NCI-H2196 treated with DMSO at 0.1 percent for 48 hours (cell line): Measurements from ENCODE around the gene ATP7A.
"Not testable (repeated sequence)": the region's sequence is repeated elsewhere in the genome, so short reads cannot be mapped to it uniquely, and the experiment has no call there.

Experiments used
- DNase-seq: peaks from one replicate; lab custom pipeline; 2025; ENCODE audit not compliant: unreplicated experiment; lab: John Stamatoyannopoulos, UW

Gene ATP7A

DNA sequence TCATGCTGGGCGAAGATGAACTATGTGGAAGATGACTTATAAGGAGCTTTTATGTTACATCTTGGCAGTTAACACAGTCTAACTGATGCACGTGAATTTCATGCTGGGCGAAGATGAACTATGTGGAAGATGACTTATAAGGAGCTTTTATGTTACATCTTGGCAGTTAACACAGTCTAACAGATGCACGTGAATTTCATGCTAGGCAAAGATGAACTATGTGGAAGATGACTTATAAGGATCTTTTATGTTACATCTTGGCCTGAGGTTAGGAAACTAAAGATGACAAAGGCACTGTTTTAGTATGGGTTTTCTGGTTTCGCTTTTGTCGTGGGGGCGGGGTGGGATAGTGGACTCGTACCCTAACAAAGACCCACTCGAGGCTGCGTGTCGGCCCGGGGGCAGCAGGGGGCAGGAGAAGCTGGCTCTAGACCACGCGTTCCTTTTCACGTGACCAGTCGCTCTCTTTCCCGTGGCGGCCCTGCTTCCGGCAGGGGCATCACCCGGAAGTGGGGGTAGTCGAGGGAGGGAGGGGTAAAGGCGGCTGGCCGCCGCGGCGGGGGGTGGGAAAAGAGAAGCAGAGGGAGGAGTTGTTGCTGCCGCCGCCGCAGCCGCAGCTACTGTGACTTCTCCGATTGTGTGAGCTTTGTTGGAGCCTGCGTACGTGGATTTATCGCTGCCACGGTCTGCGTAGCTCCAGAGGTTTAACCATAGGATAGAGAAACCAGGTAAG lies at the start of gene ATP7A:
Gene ATP7A (plus strand): TSS at position 586 of the 733 bp plus-strand sequence. CDS start 60,949 bp downstream, outside the sequence.
- DNase-seq = peak; percentile 71

- DNase-seq = no peak
These were observed 35.1 kb upstream of the ATP7A start for GRCh38 chrX:77875372-77875771.

- not testable (repeated sequence) for DNase-seq
These were observed 29.1 kb upstream of the ATP7A start for GRCh38 chrX:77881418-77881817.

DNA sequence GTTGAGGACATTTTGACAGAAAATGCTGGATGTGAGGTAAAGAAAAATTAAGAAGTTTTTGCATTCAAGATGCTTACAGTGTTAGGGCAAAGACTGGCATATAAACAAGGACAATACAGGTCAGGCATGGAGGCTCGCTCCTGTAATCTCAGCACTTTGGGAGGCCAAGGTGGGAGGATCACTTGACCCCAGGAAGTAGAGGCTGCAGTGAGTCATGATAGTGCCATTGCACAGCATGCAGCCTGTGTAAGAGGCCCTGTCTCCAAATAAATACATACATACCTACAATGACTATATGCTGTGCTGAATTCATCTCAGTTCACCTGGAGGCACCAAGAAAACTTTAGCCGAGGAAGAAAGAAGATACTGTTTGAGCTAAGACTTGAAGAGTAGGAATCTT lies 17.6 kb upstream of the ATP7A start:
- no peak for DNase-seq

GRCh38 chrX:77893713-77894112 lies 16.8 kb upstream of the ATP7A start:
- DNase-seq = no peak

GRCh38 chrX:77894921-77895886 lies 15.3 kb upstream of the ATP7A start, which contains the start of gene MAGT1:
Gene MAGT1 (minus strand): TSS chrX:77895435. CDS start chrX:77895410, 25 bp downstream.
- peak; percentile 83 for DNase-seq

DNA sequence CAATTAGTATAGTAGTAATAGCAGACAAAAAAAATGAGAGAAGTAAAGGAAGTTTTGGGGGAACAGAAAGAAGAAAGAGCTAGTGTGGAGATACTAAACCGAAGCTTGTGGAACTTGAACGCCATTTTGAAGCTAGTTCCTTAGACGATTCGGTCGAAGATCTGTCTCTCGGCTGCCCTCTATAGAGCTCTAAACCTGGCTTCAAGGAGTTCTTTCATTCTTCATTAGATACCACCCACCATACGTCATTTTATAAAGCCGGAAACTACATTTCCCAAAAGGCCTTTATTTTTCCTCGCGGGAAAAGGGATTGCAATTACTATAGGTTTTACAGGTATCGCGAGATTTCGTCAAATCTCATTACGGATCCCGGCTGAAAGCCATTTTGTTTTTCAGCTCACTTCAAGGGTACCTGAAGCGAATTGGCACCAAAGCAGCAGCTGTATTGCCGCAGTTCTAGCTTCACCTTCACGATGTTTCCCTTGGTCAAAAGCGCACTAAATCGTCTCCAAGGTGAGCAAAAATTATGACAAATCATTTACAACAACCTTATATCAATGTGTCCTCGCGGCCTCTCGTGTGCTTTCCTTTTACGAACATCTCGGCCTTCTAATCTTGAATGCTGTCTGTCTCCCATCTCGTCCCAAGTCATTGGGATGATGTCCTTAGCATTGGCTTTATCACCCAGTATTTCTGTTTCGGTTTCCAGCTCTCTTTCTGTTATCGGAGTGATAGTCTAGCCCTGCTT lies 11.2 kb upstream of the ATP7A start, which contains the start of gene COX7B:
Gene COX7B (plus strand): TSS at position 388 of the 748 bp plus-strand sequence. CDS start 86 bp downstream, at position 474.
- peak; percentile 88 for DNase-seq

- DNase-seq = no peak
These were observed 9.8 kb upstream of the ATP7A start for GRCh38 chrX:77900688-77901087.

DNA sequence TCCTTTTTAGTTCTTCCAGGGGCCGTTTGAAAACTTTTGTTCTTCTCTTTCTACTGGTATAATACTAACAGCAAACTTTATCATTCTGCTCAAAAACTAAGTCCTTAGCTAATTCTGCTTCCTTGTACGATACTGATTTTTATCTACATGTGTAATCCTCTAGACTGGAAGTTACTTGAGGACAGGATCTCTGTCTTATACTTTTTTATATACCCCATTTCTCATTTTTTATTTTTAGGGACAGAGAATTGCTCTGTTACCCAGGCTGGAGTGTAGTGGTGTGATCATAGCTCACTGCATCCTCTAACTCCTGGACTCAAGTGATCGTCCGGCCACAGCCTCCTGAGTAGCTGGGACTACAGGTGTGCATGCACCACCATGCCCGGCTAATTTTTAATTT lies 9.0 kb upstream of the ATP7A start:
- no peak for DNase-seq

GRCh38 chrX:77917294-77917933 lies 6.9 kb downstream of the ATP7A start:
- no peak for DNase-seq

DNA sequence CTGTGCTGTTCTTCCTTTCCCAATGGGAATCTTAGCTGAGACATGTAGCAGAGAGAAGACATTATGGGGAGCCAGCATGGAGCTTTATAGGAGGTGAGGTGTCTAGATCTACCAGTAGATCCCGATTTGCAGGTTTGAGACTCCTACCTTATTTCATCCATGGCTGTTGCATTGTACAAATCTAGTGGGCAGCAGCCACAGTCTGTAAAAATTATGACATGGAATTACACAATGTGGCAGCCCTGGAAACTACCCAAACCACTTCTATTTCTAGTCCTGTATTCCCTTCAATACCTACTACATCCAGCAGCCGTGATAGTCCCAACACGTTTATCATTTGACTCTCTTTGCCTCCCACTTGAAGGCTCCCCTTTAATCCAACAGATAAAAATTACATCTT lies 8.1 kb downstream of the ATP7A start:
- DNase-seq = no peak

DNA sequence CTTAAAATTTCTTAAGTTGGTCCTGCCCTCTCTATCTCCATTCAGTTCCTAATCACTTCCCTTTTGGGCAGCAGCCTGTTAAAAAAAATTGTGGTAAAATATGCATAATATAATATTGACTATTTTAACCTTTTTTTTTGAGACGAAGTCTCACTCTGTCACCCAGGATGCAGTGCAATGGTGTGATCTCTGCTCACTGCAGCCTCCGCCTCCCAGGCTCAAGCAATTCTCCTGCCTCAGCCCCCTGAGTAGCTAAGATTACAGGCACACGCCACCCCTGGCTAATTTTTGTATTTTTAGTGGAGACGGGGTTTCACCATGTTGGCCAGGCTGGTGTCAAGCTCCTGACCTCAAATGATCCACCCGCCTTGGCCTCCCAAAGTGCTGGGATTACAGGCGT lies 8.9 kb downstream of the ATP7A start:
- DNase-seq = not testable (repeated sequence)

DNA sequence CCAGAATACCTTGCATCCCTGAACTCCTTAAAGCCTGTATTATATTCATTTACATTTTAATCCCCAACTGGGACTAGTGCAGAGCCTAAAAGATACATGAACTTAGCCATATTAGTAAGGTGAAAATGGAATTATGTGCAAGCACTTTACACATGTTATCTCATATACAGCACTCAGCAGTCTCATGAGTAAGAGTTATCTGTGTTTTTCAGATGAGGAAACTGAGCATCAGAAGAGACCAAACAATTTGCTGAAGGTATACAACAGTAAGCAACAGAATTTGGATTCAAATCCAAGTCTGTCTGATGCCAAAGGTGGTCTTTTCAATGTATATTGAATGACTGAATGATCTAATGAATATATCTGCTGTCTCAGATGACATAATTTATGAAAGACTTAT lies 12.3 kb downstream of the ATP7A start:
- DNase-seq = no peak

- no peak for DNase-seq
These were observed 13.9 kb downstream of the ATP7A start for GRCh38 chrX:77924320-77924859.

- no peak for DNase-seq
These were observed 15.3 kb downstream of the ATP7A start for GRCh38 chrX:77925764-77926163.

DNA sequence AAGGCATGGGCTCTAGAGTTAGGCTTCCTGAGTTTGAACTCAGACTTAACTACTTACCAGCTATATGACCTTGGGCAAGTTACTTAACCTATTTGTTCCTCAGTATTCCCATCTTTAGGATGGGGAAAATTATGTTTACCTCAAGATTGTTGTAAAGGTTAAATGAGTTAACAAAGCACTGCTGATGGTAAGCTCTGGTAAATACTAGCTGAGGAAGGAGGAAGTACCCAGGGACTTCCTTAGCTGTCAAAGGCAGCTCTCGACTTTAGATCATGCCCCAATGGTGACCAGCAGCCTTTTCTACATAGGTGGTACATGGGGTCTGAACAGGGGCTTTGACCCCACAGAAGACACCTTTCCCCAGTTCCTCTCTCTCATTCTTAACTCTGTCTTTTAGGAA lies 20.1 kb downstream of the ATP7A start:
- DNase-seq = no peak

- no peak for DNase-seq
These were observed 25.4 kb downstream of the ATP7A start for GRCh38 chrX:77935886-77936285.

GRCh38 chrX:77936299-77936698 lies 25.8 kb downstream of the ATP7A start:
- DNase-seq = no peak

DNA sequence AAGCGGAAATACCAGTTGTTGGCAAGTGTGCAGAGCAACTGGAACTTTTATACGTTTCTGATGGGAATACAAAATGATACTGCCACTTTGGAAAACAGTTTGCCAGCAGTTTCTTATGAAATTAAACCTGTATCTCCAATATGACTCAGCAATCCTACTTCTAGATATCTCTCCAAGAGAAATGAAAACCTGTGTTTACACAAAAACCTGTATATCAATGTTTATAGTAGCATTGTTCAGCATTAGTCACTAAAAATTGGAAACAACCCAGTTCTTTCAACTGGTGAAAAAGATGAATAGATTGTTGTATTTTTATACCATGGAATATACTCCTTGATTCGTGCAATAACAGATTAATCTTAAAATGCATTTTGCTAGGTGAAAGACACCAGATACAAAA lies 26.8 kb downstream of the ATP7A start:
- peak; percentile 3 for DNase-seq

DNA sequence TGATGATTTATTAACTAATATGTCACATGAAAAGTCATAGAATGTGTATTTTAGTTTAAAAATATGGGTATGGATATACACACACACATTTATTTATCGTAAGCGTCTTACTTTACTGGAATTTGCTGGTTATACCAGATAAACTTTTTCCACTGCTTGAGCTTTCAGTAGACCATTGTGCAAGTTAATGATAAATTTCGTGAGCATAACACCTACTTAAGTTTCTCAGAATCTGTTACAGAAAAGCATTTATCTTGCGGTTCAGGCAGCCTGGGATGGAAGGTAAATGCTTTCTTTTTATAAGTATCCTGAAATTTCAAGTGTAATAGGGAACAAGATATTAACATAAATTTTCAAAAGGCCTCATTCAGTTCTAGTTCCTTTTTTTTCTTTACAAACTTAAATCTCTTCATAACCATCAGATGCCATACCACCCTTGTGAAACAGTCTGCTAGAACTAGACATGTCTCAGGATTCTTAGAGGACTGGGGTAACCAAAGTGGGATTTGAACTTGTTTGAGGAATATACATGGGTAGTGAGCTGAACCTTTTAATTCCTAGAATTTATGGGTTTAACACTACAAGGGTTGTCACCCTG lies 27.7 kb downstream of the ATP7A start:
- DNase-seq = no peak
